OCI-LY3 (cell line): ENCODE measurements around the gene PTCD3.
A peak's percentile ranks its signal among the peaks of the same experiment; 100 is the strongest.

Source experiments
- H2AFZ ChIP-seq: fragments of 200-600, 300-600 bp; shearing (Covaris generic); 2 replicates; pipeline ENCODE4 v1.6.0; 2014; ENCODE audit warnings: antibody characterized with exemption, low read depth, low read length
- H3K27ac ChIP-seq: fragments of 200-600, 300-600 bp; sonication (generic); 2 replicates; pipeline ENCODE4 v1.5.1; 2014; ENCODE audit warnings: mild to moderate bottlenecking, low read length, moderate library complexity, mixed read lengths
- H3K27me3 ChIP-seq: fragments of 200-600, 300-600 bp; sonication (generic); 2 replicates; pipeline ENCODE4 v1.6.1; 2014; ENCODE audit warnings: low read depth, low read length, mixed read lengths
- H3K36me3 ChIP-seq: fragments of 200-600, 300-600 bp; sonication (generic); replicated peaks from 2 replicates; pipeline ENCODE3; 2014; ENCODE audit warnings: low read depth, low read length, mixed read lengths
- H3K4me1 ChIP-seq: fragments of 300-600, 200-600 bp; sonication (generic); 2 replicates; pipeline ENCODE4 v1.6.1; 2014; ENCODE audit warnings: low read length, mixed read lengths
- H3K4me2 ChIP-seq: fragments of 200-600, 300-600 bp; sonication (generic); 2 replicates; pipeline ENCODE4 v1.6.1; 2014; ENCODE audit warnings: low read length, mixed read lengths
- H3K4me3 ChIP-seq: fragments of 300-600, 200-600 bp; sonication (generic); 2 replicates; pipeline ENCODE4 v1.5.1; 2014; ENCODE audit warnings: antibody characterized with exemption, mild to moderate bottlenecking, low read length, moderate library complexity
- H3K79me2 ChIP-seq: fragments of 300-600, 200-600 bp; shearing (Covaris generic); 2 replicates; pipeline ENCODE4 v1.6.1; 2014; ENCODE audit warnings: mild to moderate bottlenecking, low read length, mixed read lengths
- H3K9ac ChIP-seq: fragments of 300-600, 200-600 bp; shearing (Covaris generic); 2 replicates; pipeline ENCODE4 v1.6.0; 2014; ENCODE audit warnings: mild to moderate bottlenecking, low read length, moderate library complexity
- H3K9me3 ChIP-seq: fragments of 200-600, 300-600 bp; shearing (Covaris generic); 2 replicates; pipeline ENCODE4 v1.6.1; 2014; ENCODE audit warnings: low read length, mixed read lengths; ENCODE audit not compliant: insufficient read depth
- H4K20me1 ChIP-seq: fragments of 200-600, 300-600 bp; sonication (generic); 2 replicates; pipeline ENCODE4 v1.6.1; 2016; ENCODE audit warnings: low read length, mixed read lengths; ENCODE audit not compliant: insufficient read depth
- EZH2phosphoT487 ChIP-seq: fragments of 200-600 bp; shearing (Covaris generic); IDR thresholded peaks from 2 replicates; pipeline ENCODE4 v1.6.1; 2018; ENCODE audit warnings: antibody characterized with exemption, mixed run types, low read depth
- TF ChIP-seq, protein P1 (sequence below): fragments of 200-600, 300-600 bp; sonication (generic); IDR thresholded peaks from 2 replicates; pipeline ENCODE4 v1.5.1; 2014; ENCODE audit warnings: antibody characterized with exemption, low read length, low read depth

Gene PTCD3

GRCh38 chr2:86105969-86106945, at the start of gene PTCD3:
Gene PTCD3, plus strand, starts transcription at chr2:86106235. Its CDS starts 13 bp downstream, at chr2:86106248.
- peak within 1 kb of the TSS; percentile 89 for H3K9ac ChIP-seq
- H3K36me3 ChIP-seq, result peaks cover 43% of the 10 kb centered on the region
- H3K4me2 ChIP-seq, result peak within 1 kb of the TSS; percentile 95
- peaks cover 23% of the 10 kb centered on the region for H3K4me1 ChIP-seq
- peak within 1 kb of the TSS; percentile 82 for H2AFZ ChIP-seq
- H3K4me3 ChIP-seq, result peak within 1 kb of the TSS; percentile 95
- H3K27me3 ChIP-seq, result no peaks in the 10 kb centered on the region
- H4K20me1 ChIP-seq, result peaks cover 15% of the 10 kb centered on the region; the same call in 1 of the 2 replicates
- H3K9me3 ChIP-seq, result no peaks in the 10 kb centered on the region
- H3K27ac ChIP-seq, result peak within 1 kb of the TSS; percentile 57
- TF ChIP-seq EZH2phosphoT487, result no peak
- TF ChIP-seq, protein P1, sequence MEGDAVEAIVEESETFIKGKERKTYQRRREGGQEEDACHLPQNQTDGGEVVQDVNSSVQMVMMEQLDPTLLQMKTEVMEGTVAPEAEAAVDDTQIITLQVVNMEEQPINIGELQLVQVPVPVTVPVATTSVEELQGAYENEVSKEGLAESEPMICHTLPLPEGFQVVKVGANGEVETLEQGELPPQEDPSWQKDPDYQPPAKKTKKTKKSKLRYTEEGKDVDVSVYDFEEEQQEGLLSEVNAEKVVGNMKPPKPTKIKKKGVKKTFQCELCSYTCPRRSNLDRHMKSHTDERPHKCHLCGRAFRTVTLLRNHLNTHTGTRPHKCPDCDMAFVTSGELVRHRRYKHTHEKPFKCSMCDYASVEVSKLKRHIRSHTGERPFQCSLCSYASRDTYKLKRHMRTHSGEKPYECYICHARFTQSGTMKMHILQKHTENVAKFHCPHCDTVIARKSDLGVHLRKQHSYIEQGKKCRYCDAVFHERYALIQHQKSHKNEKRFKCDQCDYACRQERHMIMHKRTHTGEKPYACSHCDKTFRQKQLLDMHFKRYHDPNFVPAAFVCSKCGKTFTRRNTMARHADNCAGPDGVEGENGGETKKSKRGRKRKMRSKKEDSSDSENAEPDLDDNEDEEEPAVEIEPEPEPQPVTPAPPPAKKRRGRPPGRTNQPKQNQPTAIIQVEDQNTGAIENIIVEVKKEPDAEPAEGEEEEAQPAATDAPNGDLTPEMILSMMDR, result no peak
- peaks cover 98% of the 10 kb centered on the region for H3K79me2 ChIP-seq

- Histone ChIP-seq H2AFZ (no peak overlapping the region), H3K79me2 (peaks cover 3% of the 10 kb centered on the region; the same call in 1 of the 2 replicates), H3K4me3 (no peak overlapping the region), H3K27me3 (no peaks in the 10 kb centered on the region), H4K20me1 (no peaks in the 10 kb centered on the region), H3K4me2 (no peak overlapping the region), H3K9ac (no peak overlapping the region), H3K36me3 (peaks cover 42% of the 10 kb centered on the region), H3K4me1 (no peaks in the 10 kb centered on the region), H3K27ac (no peak overlapping the region), H3K9me3 (no peaks in the 10 kb centered on the region)
- TF ChIP-seq, protein P1, result no peak
- TF ChIP-seq EZH2phosphoT487, result no peak
These were observed 49.3 kb upstream of the PTCD3 start for GRCh38 chr2:86056590-86057331.

- no peak overlapping the region for H2AFZ ChIP-seq
- H3K9ac ChIP-seq, result no peak overlapping the region
- H3K27me3 ChIP-seq, result no peaks in the 10 kb centered on the region
- no peaks in the 10 kb centered on the region for H3K9me3 ChIP-seq
- no peak for TF ChIP-seq EZH2phosphoT487
- TF ChIP-seq, protein P1, result no peak
- peaks cover 28% of the 10 kb centered on the region for H3K4me1 ChIP-seq
- H3K4me3 ChIP-seq, result no peak overlapping the region
- no peak overlapping the region for H3K27ac ChIP-seq
- no peak overlapping the region for H3K4me2 ChIP-seq
- no peaks in the 10 kb centered on the region for H4K20me1 ChIP-seq
- H3K79me2 ChIP-seq, result peaks cover 3% of the 10 kb centered on the region; the same call in 1 of the 2 replicates
- peaks cover 68% of the 10 kb centered on the region for H3K36me3 ChIP-seq
These were observed 44.0 kb upstream of the PTCD3 start for GRCh38 chr2:86062043-86062442.

DNA sequence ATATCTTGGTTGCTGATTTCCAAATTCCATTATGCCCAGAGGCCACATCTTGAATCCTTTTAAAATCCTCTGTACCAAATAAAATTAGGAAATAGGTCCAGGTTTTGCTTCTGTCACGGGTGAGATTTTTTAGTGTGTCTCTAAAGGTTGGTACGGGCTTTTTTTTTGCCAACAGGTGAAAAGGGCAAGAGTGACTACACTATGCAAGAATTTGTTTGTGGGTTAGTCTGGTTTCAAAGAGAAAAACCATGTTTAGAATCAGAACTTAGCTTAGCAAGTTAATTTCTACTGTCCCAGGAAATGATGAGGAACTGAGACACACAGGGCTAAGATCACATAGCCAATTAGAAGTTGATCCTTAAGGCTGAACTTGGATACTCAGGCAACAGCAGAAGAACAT, 42.0 kb upstream of the PTCD3 start:
- Histone ChIP-seq H3K4me3 (no peak overlapping the region), H3K9ac (no peak overlapping the region), H3K4me2 (peak overlapping the region; percentile 21), H4K20me1 (no peaks in the 10 kb centered on the region), H3K9me3 (no peaks in the 10 kb centered on the region), H3K27ac (peak overlapping the region; percentile 61), H3K4me1 (peaks cover 48% of the 10 kb centered on the region), H2AFZ (no peak overlapping the region), H3K27me3 (no peaks in the 10 kb centered on the region), H3K79me2 (peaks cover 3% of the 10 kb centered on the region; the same call in 1 of the 2 replicates), H3K36me3 (peaks cover 73% of the 10 kb centered on the region)
- no peak for TF ChIP-seq EZH2phosphoT487
- TF ChIP-seq, protein P1, result no peak
